ENCODE measurements around the gene ANHX.

Gene ANHX

GRCh38 chr12:133222211-133222610, 13.5 kb downstream of the ANHX start:
- Mint-ChIP-seq H3K4me1 (ENCODE audit: low read depth) (no peaks in the 10 kb centered on the region), H3K27me3 (no peaks in the 10 kb centered on the region)

GRCh38 chr12:133221241-133221640, 14.4 kb downstream of the ANHX start:
- Mint-ChIP-seq H3K4me1 (ENCODE audit: low read depth) (no peaks in the 10 kb centered on the region), H3K27ac (no peak overlapping the region), H3K27me3 (no peaks in the 10 kb centered on the region), H3K9me3 (peaks cover 94% of the 10 kb centered on the region), H3K4me3 (no peak overlapping the region), H3K36me3 (ENCODE audit: low read depth) (no peaks in the 10 kb centered on the region)
- intact Hi-C loops (cut with micrococcal nuclease): no loop called here

More at GRCh38 chr12:133222211-133222610, 13.5 kb downstream of the ANHX start:
- H3K9me3 Mint-ChIP-seq: peaks cover 93% of the 10 kb centered on the region
- no peak overlapping the region for H3K4me3 Mint-ChIP-seq
- intact Hi-C loops (cut with micrococcal nuclease): no loop called here
- H3K36me3 Mint-ChIP-seq (ENCODE audit: low read depth): no peaks in the 10 kb centered on the region
- H3K27ac Mint-ChIP-seq: no peak overlapping the region

GRCh38 chr12:133220521-133220920, 15.2 kb downstream of the ANHX start:
- no peaks in the 10 kb centered on the region for H3K27me3 Mint-ChIP-seq
- no peaks in the 10 kb centered on the region for H3K36me3 Mint-ChIP-seq (ENCODE audit: low read depth)
- H3K9me3 Mint-ChIP-seq: peaks cover 94% of the 10 kb centered on the region
- H3K4me3 Mint-ChIP-seq: no peak overlapping the region
- H3K27ac Mint-ChIP-seq: no peak overlapping the region
- intact Hi-C loops (cut with micrococcal nuclease): no loop called here
- no peaks in the 10 kb centered on the region for H3K4me1 Mint-ChIP-seq (ENCODE audit: low read depth)

- Mint-ChIP-seq H3K4me1 (ENCODE audit: low read depth) (no peaks in the 10 kb centered on the region), H3K36me3 (ENCODE audit: low read depth) (no peaks in the 10 kb centered on the region), H3K9me3 (peaks cover 100% of the 10 kb centered on the region), H3K4me3 (no peak overlapping the region), H3K27ac (no peak overlapping the region), H3K27me3 (no peaks in the 10 kb centered on the region)
- intact Hi-C loops (cut with micrococcal nuclease): no loop called here
Observed at GRCh38 chr12:133217219-133217618, 18.5 kb downstream of the ANHX start.

GRCh38 chr12:133215724-133216123, 20.0 kb downstream of the ANHX start:
- Mint-ChIP-seq H3K27ac (no peak overlapping the region), H3K4me3 (no peak overlapping the region), H3K9me3 (peaks cover 100% of the 10 kb centered on the region), H3K36me3 (ENCODE audit: low read depth) (no peaks in the 10 kb centered on the region), H3K4me1 (ENCODE audit: low read depth) (no peaks in the 10 kb centered on the region), H3K27me3 (no peaks in the 10 kb centered on the region)
- intact Hi-C loops (cut with micrococcal nuclease): no loop called here

- Mint-ChIP-seq H3K4me1 (ENCODE audit: low read depth) (no peaks in the 10 kb centered on the region), H3K4me3 (no peak overlapping the region), H3K36me3 (ENCODE audit: low read depth) (peaks cover 46% of the 10 kb centered on the region), H3K9me3 (peaks cover 84% of the 10 kb centered on the region), H3K27ac (no peak overlapping the region), H3K27me3 (no peaks in the 10 kb centered on the region)
- intact Hi-C loops (cut with micrococcal nuclease): no loop called here
Observed at GRCh38 chr12:133206390-133206789, 29.3 kb downstream of the ANHX start.

- Mint-ChIP-seq H3K27me3 (no peaks in the 10 kb centered on the region), H3K9me3 (peaks cover 84% of the 10 kb centered on the region), H3K4me3 (no peak overlapping the region), H3K36me3 (ENCODE audit: low read depth) (peaks cover 67% of the 10 kb centered on the region), H3K4me1 (ENCODE audit: low read depth) (no peaks in the 10 kb centered on the region), H3K27ac (no peak overlapping the region)
- intact Hi-C loops (cut with micrococcal nuclease): no loop called here
Observed at GRCh38 chr12:133204264-133204603, 31.4 kb downstream of the ANHX start.

- H3K36me3 Mint-ChIP-seq (ENCODE audit: low read depth): peaks cover 71% of the 10 kb centered on the region
Observed at GRCh38 chr12:133203344-133204263, 32.1 kb downstream of the ANHX start.

GRCh38 chr12:133202493-133203343, 33.0 kb downstream of the ANHX start:
- H3K4me1 Mint-ChIP-seq (ENCODE audit: low read depth): no peaks in the 10 kb centered on the region
- no peak overlapping the region for H3K4me3 Mint-ChIP-seq
- H3K9me3 Mint-ChIP-seq: peaks cover 69% of the 10 kb centered on the region
- H3K27ac Mint-ChIP-seq: no peak overlapping the region
- intact Hi-C loops (cut with micrococcal nuclease): no loop called here
- H3K27me3 Mint-ChIP-seq: no peaks in the 10 kb centered on the region
- peaks cover 67% of the 10 kb centered on the region for H3K36me3 Mint-ChIP-seq (ENCODE audit: low read depth)

More at GRCh38 chr12:133203344-133204263, 32.1 kb downstream of the ANHX start:
- H3K4me3 Mint-ChIP-seq: no peak overlapping the region
- H3K27me3 Mint-ChIP-seq: no peaks in the 10 kb centered on the region
- peaks cover 77% of the 10 kb centered on the region for H3K9me3 Mint-ChIP-seq
- intact Hi-C loops (cut with micrococcal nuclease): no loop called here
- no peak overlapping the region for H3K27ac Mint-ChIP-seq
- H3K4me1 Mint-ChIP-seq (ENCODE audit: low read depth): no peaks in the 10 kb centered on the region

GRCh38 chr12:133201888-133202287, 33.8 kb downstream of the ANHX start:
- no peak overlapping the region for H3K4me3 Mint-ChIP-seq
- H3K4me1 Mint-ChIP-seq (ENCODE audit: low read depth): no peaks in the 10 kb centered on the region
- peaks cover 67% of the 10 kb centered on the region for H3K36me3 Mint-ChIP-seq (ENCODE audit: low read depth)
- no peaks in the 10 kb centered on the region for H3K27me3 Mint-ChIP-seq
- peaks cover 69% of the 10 kb centered on the region for H3K9me3 Mint-ChIP-seq
- intact Hi-C loops (cut with micrococcal nuclease): no loop called here
- no peak overlapping the region for H3K27ac Mint-ChIP-seq

GRCh38 chr12:133192847-133193246, 42.8 kb downstream of the ANHX start:
- H3K4me3 Mint-ChIP-seq: no peak overlapping the region
- H3K27ac Mint-ChIP-seq: no peak overlapping the region
- no peaks in the 10 kb centered on the region for H3K4me1 Mint-ChIP-seq (ENCODE audit: low read depth)
- H3K27me3 Mint-ChIP-seq: no peaks in the 10 kb centered on the region
- H3K9me3 Mint-ChIP-seq: peaks cover 89% of the 10 kb centered on the region
- H3K36me3 Mint-ChIP-seq (ENCODE audit: low read depth): peaks cover 91% of the 10 kb centered on the region
- intact Hi-C loops (cut with micrococcal nuclease): no loop called here

GRCh38 chr12:133190176-133190575, 45.5 kb downstream of the ANHX start:
- Mint-ChIP-seq H3K27ac (no peak overlapping the region), H3K36me3 (ENCODE audit: low read depth) (peaks cover 100% of the 10 kb centered on the region), H3K9me3 (peaks cover 100% of the 10 kb centered on the region), H3K27me3 (no peaks in the 10 kb centered on the region), H3K4me3 (no peak overlapping the region), H3K4me1 (ENCODE audit: low read depth) (no peaks in the 10 kb centered on the region)
- intact Hi-C loops (cut with micrococcal nuclease): no loop called here

GRCh38 chr12:133181238-133181959, 54.3 kb downstream of the ANHX start, which contains the start of gene ZNF268:
ZNF268 (plus strand) TSS chr12:133181495; CDS start chr12:133181998, 503 bp downstream.
- peaks cover 53% of the 10 kb centered on the region for H3K36me3 Mint-ChIP-seq (ENCODE audit: low read depth)
- peak within 1 kb of the TSS; percentile 86 for H3K27ac Mint-ChIP-seq
- peak within 1 kb of the TSS; percentile 91 for H3K4me3 Mint-ChIP-seq
- H3K27me3 Mint-ChIP-seq: no peaks in the 10 kb centered on the region
- peaks cover 72% of the 10 kb centered on the region for H3K9me3 Mint-ChIP-seq
- intact Hi-C loops (cut with micrococcal nuclease): loop anchor here (1.0 kb wide), 3 partner anchors 51 to 195 kb away; partner anchors contain the start of genes ZNF10, ZNF140, ZNF26 and ZNF891
- H3K4me1 Mint-ChIP-seq (ENCODE audit: low read depth): peaks cover 10% of the 10 kb centered on the region

Data from dendritic cell treated with granulocyte-macrophage colony-stimulating factor and Interleukin-4, amounts not matched to agents 40 ng/mL and 50 ng/mL, for 4 days (primary cell).